ENCODE data around the gene SLC22A17.

DNA sequence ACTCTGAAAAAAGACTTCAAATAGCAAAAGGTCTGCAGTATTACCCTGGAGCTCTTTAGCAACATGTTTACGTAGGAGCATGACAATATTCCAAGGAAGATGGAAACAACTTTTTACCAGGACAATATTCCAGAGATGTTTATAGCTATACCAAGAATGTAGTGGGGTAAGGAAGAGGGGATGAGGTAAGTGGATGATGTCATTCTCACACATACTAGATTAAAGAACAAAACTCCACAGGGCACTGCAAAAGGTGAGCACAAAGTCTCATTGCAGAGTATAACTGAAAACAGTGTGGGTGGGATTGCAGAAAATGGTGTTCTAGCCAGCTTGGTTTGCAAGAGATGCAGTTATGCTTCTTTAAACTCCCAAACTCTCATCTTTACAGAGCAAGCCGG is 32.6 kb upstream of the SLC22A17 start:
- TF ChIP-seq EP300 (IDR thresholded peaks at IDR 0.05; ENCODE audit: low read depth) (no peak), POLR2A (IDR thresholded peaks at IDR 0.05) (no peak)
